GM18519 (cell line): ENCODE results near the gene EXD1.
"Not testable (repeated sequence)": the region's sequence is repeated elsewhere in the genome, so short reads cannot be mapped to it uniquely, and the experiment has no call there.

Source experiments
- ATAC-seq: cut with Tn5 transposase; IDR thresholded peaks from one replicate; pipeline ENCODE4 v1.9.1; 2021; ENCODE audit warnings: mild to moderate bottlenecking, moderate library complexity; ENCODE audit not compliant: unreplicated experiment, low FRiP score

The EXD1 gene

GRCh38 chr15:41150279-41150678 lies 80.3 kb downstream of the EXD1 start:
- no peak for ATAC-seq

GRCh38 chr15:41148065-41148464 lies 82.5 kb downstream of the EXD1 start:
- no peak for ATAC-seq

- no peak for ATAC-seq
These were observed 90.9 kb downstream of the EXD1 start for GRCh38 chr15:41139619-41140018.

DNA sequence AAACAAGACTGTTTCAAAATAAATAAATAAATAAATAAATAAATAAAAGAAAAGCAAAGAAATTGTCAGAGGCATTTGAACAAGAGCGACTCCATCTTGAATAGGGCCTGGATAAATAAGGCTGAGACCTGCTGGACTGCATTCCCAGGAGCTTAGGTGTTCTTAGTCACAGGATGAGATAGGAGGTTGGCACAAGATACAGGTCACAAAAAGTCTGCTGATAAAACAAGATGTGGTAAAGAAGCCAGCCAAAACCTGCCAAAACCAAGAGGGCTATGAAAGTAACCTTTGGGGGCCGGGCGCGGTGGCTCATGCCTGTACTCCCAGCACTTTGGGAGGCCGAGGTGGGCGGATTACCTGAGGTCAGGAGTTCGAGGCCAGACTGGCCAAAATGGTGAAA lies 91.4 kb downstream of the EXD1 start:
- not testable (repeated sequence) for ATAC-seq

- not testable (repeated sequence) for ATAC-seq
These were observed 95.0 kb downstream of the EXD1 start for GRCh38 chr15:41135580-41135979.

DNA sequence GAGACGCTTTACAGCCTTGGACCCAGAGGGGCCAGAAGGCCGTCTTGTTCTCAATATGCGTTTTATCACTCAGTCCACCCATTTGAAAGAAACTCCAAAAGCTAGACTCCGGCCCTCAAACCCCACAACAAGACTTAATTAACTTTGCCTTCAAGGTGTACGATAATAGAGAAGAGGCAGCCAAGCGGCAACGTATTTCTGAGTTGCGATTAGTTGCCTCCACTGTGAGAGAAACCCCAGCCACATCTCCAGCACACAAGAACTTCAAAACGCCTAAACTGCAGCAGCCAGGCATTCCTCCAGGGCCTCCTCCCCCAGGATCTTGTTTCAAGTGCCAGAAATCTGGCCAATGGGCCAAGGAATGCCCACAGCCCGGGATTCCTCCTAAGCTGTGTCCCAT lies 97.1 kb downstream of the EXD1 start:
- no peak for ATAC-seq
